ENCODE data around the gene GHR.

The GHR gene

GRCh38 chr5:42604171-42604711 lies 181.0 kb downstream of the GHR start:
- DNase-seq (ENCODE audit: low read depth in 2 of 2): no peak

GRCh38 chr5:42605490-42605889 lies 182.3 kb downstream of the GHR start:
- no peak for DNase-seq (ENCODE audit: low read depth in 2 of 2)

DNA sequence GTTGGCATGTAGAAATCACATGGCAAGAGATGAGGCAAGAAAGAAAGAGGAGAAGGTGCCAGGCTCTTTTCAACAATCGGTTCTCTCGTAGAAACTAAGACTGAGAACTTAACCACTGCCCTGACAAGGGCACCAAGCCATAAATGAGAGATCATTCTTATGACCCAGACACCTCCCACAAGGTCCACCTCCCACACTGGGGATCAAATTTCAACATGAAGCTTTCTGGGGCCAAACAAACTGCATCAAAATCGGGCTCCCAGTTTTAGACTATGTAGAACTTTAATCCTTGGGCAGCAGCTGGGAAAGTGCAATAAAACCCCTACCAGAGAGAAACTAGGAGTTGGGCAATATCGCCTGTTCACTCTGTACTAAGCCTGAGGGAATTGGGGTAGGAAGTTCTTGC lies 183.2 kb downstream of the GHR start:
- no peak for DNase-seq (ENCODE audit: low read depth in 2 of 2)

GRCh38 chr5:42611437-42611836 lies 188.2 kb downstream of the GHR start:
- no peak for DNase-seq (ENCODE audit: low read depth in 2 of 2)

- DNase-seq (ENCODE audit: low read depth in 2 of 2): no peak
Observed at GRCh38 chr5:42612750-42613366, 189.6 kb downstream of the GHR start.

DNA sequence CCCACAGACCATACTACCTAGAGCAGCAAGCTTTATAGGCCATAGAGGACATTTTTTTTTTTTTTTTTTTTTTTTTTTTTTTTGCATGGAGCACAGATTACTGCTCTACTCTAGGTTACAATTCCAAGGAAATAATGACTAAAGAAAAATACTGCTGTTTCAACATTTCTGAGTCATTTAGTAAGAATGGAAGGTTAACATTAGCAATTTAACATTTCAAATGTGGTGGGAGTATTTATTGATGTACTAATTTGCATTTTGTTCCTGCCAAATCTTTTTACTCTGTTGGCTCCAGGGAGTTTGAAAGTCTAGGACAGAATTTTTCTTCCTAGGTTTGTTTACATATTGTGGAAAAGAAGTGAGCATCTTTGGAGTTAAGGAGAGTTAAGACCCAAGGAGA lies 191.3 kb downstream of the GHR start:
- DNase-seq (ENCODE audit: low read depth in 2 of 2): no peak

DNA sequence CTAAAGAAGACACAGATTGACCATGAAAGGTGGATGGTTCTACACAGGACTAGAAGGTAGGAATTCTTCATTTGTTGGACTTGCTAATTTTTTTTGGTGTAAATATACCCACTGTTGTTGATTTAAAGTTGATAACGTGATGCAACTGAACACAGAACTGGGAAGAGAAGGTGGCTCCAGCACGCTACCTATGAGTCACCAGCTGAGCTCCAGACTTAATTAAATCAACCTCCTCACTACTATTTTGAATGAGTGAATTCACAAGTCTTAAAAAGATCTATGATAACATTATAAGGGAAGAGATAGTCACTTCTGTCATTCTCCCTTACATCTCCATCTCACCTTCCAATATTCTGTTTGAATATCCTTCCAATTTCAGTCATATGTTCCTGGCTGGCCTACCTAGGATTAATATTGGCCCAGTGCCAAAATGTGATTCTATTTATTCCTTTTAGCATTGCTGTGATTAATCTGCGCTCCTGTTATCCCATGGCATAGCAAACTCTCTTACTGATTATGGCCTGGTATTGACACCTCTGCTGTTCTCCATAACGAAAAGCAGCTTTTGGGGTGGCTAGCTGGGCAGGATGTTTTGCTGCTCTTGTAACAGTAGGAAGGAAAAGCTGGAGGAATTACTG lies 197.5 kb downstream of the GHR start:
- DNase-seq (ENCODE audit: low read depth in 2 of 2): no peak

- DNase-seq (ENCODE audit: low read depth in 2 of 2): no peak
Observed at GRCh38 chr5:42621242-42621641, 198.0 kb downstream of the GHR start.

DNA sequence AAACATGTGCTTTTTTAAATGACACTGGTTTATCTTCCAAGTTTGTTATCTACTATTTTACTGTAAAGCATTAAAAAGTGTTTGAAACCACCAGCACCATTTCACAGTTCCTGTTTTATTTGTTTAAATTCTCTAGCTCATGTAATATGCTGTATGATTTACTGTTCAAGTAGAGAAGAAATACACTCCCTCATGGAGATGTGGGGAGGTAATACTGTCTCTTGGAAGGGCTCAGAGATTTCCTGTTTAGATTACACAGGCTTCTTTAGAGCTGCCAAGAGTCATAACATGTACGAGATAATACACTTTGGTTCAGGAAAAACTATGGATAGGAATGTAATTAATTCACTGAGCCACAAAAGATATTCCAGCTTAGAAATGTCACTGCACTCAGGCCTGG lies 198.4 kb downstream of the GHR start:
- no peak for DNase-seq (ENCODE audit: low read depth in 2 of 2)

DNA sequence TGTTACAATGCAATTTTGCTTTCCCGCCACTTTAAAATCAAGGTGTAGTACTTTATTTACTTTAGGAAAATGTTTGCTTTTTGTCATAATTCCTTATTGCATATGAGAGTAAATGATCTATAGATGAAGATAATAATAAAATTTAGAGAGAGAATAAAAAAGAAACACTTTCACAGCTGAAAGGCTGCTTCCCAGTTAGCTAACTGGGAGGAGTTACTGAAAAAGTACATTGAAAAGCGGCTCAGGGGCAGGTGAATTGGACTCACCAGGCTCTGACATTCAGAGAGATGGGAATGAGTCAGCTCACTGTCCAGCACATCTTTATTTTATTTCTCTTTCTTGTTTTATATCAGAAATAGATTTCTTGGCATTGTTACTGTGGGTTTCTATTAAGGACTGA lies 201.7 kb downstream of the GHR start:
- no peak for DNase-seq (ENCODE audit: low read depth in 2 of 2)

- DNase-seq (ENCODE audit: low read depth in 2 of 2): no peak
Observed at GRCh38 chr5:42626462-42626861, 203.2 kb downstream of the GHR start.

DNA sequence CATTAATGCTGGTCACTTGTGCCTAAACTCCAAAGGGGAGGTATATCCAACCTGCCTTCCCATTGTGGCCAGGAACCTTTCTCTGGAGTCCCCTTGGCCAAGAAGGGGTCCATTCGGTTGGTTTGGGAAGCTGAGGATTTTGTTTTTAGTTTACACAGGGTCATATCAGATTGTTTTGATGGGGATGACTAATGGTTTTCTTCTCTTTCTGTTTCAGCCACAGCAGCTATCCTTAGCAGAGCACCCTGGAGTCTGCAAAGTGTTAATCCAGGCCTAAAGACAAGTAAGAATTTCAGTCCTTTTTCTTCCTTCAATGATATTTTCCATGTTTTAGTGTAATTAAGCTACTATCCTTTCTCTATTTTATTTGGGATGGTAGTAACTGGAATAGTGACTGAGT lies 205.6 kb downstream of the GHR start:
- no peak for DNase-seq (ENCODE audit: low read depth in 2 of 2)

DNA sequence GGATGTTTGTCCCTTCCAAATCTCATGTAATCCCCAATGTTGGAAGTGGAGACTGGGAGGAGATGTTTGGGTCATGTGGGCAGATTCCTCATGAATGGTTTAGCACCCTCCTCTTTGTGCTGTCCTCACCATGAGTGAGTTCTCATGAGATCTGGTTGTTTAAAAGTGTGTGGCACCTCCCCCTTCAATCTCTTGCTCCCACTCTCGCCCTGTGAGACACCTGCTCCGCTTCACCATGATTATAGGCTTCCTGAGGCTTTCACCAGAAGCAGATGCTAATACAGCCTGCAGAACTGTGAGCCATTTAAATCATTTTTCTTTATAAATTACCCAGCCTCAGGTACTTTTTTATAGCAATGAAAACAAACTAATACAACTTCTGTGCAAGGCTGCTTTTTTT lies 206.0 kb downstream of the GHR start:
- DNase-seq (ENCODE audit: low read depth in 2 of 2): no peak

DNA sequence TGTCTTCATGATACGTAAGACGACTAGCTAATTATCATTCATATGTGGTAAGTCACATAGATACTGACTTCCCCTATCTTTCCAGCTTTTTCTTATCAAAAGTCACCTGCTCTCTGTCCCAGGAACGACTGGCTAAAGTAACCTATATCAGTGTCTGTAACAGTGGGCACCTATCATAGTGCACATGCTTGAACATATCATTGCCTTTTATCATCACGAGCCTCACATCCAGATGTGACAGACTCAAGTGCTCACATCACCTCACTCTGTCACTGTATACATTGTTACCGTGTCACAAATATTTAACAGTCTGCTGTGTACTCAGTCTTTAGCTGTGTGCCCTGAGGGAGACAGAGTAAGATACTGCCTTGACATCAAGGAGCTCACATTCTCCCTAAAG lies 208.0 kb downstream of the GHR start:
- DNase-seq (ENCODE audit: low read depth in 2 of 2): no peak

- DNase-seq (ENCODE audit: low read depth in 2 of 2): no peak
Observed at GRCh38 chr5:42632354-42632900, 209.2 kb downstream of the GHR start.

GRCh38 chr5:42634575-42634974 lies 211.3 kb downstream of the GHR start:
- DNase-seq (ENCODE audit: low read depth in 2 of 2): no peak

- no peak for DNase-seq (ENCODE audit: low read depth in 2 of 2)
Observed at GRCh38 chr5:42636425-42636824, 213.2 kb downstream of the GHR start.

DNA sequence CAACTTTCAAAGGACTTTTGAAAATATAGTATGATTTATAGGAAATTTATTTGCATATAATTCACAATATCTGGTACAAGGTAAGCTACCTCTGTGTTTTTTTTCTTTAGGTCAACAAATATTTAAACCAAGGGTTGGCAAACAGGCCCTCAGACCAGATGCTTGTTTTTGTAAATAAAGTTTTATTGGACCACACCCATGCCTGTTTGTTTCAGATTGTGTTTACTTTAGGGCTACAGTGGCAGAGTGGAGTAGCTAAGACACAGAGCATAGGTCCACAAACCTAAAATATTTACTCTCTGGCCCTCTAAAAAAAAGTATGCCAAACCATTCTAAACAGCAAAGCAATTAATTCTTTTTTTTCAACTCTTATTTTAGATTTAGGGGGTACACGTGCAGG lies 213.7 kb downstream of the GHR start:
- DNase-seq (ENCODE audit: low read depth in 2 of 2): no peak

GRCh38 chr5:42638972-42639371 lies 215.7 kb downstream of the GHR start:
- no peak for DNase-seq (ENCODE audit: low read depth in 2 of 2)

GRCh38 chr5:42640835-42641234 lies 217.6 kb downstream of the GHR start:
- DNase-seq (ENCODE audit: low read depth in 2 of 2): no peak

DNA sequence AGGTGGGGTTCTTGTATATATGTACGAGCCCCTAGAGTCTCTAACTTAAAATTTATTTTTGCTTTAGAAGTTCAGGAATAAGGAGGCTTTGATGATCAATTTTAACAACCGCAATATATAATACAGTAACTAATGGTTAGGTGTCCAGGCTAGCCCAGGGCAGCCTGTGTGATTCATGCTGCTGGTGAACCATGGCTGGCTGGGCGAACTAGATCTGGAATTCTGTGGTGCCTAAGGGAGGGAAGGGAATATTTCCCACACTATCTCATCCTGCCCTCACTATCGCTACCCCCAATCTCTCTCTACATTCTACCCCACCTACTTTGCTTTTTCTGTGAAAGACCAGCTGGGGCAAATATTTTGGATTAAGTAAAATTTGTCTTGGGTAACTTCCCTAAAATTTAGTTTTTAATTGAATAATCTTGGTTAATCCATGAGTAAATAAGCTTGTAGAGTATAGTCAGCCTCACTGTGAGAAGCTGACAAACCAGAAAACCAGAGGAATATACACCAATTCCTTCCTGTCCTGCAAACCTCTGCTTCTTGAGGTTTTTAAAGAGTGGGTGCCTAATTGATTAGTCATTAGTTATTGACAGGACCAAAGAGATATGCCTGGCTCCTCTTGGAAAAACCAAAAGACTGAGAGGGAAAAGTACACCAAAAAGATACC lies 218.2 kb downstream of the GHR start:
- DNase-seq (ENCODE audit: low read depth in 2 of 2): no peak

- DNase-seq (ENCODE audit: low read depth in 2 of 2): no peak
Observed at GRCh38 chr5:42642006-42642405, 218.8 kb downstream of the GHR start.

DNA sequence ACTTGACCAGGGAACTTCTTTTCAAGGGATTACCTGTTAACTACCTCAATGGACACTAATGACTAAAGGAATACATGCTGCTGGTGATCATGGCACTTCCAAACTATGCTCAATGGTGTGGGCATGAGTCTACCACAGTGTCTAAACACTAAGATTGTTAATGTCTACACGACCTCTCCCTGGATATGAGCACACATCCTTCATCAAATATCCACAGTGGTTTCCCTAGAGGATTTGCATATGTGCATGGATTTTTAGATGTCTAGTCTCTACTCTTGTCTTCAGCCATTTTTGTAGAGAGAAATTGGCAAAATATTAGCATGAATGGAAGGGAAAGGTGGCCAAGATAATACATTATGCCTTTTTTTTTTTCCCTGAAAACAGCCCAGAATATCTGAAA lies 220.1 kb downstream of the GHR start:
- no peak for DNase-seq (ENCODE audit: low read depth in 2 of 2)

Measured in stimulated activated CD8-positive, alpha-beta memory T cell treated with anti-CD3 and anti-CD28 coated beads, Interleukin-7, amount 100 ng/mL, for 4 hours (primary cell).